ENCODE data around the gene PDE2A. TPM values are rescaled to one million over a fixed set of nuclear protein-coding genes. Genes with fewer than 3 reads are reported as not detected.

PDE2A gene
- total RNA-seq, 1 donor from 2014 or later: 4.0 TPM

DNA sequence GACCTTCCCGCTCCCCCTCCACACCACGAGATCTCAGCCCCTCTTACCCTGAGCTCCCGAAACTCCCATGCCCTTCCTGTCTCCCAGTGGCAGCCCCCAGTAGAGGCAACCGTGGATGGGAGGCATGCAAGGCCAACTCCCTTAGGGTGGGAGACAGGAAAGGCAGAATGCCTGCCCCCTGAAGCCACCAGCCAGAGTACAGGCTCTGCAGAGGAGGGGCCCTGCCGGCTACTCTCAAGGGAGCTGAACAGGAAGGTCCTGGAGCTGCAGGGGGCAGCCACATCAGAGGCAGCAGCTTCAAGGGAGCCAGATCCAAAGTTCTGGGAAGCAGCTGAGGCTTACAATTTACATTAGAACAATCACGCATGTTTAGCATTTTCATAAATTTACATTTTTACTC lies 38.3 kb downstream of the PDE2A start:
- TF ChIP-seq, protein P1, sequence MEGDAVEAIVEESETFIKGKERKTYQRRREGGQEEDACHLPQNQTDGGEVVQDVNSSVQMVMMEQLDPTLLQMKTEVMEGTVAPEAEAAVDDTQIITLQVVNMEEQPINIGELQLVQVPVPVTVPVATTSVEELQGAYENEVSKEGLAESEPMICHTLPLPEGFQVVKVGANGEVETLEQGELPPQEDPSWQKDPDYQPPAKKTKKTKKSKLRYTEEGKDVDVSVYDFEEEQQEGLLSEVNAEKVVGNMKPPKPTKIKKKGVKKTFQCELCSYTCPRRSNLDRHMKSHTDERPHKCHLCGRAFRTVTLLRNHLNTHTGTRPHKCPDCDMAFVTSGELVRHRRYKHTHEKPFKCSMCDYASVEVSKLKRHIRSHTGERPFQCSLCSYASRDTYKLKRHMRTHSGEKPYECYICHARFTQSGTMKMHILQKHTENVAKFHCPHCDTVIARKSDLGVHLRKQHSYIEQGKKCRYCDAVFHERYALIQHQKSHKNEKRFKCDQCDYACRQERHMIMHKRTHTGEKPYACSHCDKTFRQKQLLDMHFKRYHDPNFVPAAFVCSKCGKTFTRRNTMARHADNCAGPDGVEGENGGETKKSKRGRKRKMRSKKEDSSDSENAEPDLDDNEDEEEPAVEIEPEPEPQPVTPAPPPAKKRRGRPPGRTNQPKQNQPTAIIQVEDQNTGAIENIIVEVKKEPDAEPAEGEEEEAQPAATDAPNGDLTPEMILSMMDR (IDR thresholded peaks at IDR 0.05; ENCODE audit: unreplicated experiment): no peak
- no peaks in the 10 kb centered on the region for H3K36me3 Mint-ChIP-seq (ENCODE audit: insufficient read depth)
- no peak overlapping the region for H3K4me3 Mint-ChIP-seq (ENCODE audit: low read depth)
- peaks cover 41% of the 10 kb centered on the region for H3K27me3 Mint-ChIP-seq
- H3K27ac Mint-ChIP-seq: peak overlapping the region; percentile 9
- no peaks in the 10 kb centered on the region for H3K4me1 Mint-ChIP-seq (ENCODE audit: low read depth)
- no peaks in the 10 kb centered on the region for H3K9me3 Mint-ChIP-seq (ENCODE audit: low read depth)
- no peak for DNase-seq (ENCODE audit: low spot score, unreplicated experiment)

DNA sequence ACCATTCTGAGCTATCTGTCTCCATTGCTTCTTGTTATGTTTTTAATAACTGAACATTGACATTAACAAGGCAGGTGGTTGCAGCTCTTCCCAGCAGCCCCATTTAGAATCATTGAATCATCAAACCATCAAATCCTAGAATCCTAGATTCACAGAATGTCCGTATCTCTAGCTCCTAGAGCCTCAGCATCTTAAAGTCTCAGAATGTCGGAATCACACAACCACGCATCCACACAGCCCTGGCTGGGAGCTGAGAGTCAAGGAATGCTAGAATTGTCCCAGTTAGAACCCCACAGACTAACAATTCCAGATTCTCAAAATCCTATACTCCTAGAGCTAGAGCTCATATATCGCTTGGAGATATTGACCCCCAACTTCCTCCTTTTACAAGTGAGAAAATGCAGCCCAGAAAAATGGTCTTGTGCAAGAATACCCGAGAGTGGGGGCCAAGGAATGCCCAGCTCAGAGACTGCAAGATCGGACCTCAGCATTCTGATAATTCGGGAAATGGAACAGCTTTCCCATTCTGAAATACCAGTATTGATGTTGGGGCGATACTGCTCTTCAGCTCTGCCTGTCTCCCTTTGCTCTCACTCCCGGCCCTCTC lies 38.8 kb downstream of the PDE2A start:
- H3K27me3 Mint-ChIP-seq: peaks cover 44% of the 10 kb centered on the region

DNA sequence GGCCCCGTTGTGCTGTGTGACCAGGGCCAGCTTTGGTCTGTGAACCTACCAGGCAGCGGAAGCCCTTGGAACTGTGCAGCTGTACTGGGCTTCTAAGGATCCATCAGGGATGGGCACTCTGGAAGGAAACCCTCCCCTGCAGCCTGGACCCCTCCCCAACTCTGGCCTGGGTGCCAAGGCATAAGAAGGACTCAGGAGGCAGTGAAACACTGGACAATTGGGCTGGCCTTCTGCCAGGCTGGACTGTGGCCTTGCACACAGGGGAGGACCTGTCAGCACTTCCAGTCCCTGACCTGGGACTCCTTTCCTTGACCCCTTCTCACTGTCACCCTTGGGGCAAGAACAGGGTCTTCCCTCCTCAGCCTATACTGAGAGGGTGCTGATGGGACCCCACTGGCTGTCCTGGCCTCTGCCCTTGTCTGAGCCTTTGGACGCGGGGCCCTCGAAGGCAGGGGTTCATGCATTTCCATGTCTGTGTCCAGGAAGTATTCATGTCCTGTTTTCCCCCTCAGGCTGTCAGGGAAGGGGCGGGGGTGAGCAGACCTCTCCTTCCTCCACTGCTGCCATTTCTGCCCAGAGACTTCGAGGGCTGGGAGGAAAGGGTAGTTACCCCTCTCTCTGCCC lies 39.6 kb downstream of the PDE2A start:
- no peak overlapping the region for H3K27ac Mint-ChIP-seq
- H3K9me3 Mint-ChIP-seq (ENCODE audit: low read depth): no peaks in the 10 kb centered on the region
- no peaks in the 10 kb centered on the region for H3K36me3 Mint-ChIP-seq (ENCODE audit: insufficient read depth)
- no peak overlapping the region for H3K4me3 Mint-ChIP-seq (ENCODE audit: low read depth)
- TF ChIP-seq, protein P1 (IDR thresholded peaks at IDR 0.05; ENCODE audit: unreplicated experiment): no peak
- peaks cover 53% of the 10 kb centered on the region for H3K27me3 Mint-ChIP-seq
- no peak for DNase-seq (ENCODE audit: low spot score, unreplicated experiment)
- H3K4me1 Mint-ChIP-seq (ENCODE audit: low read depth): no peaks in the 10 kb centered on the region

More for the DNA sequence above, 38.8 kb downstream of the PDE2A start:
- Mint-ChIP-seq H3K4me3 (ENCODE audit: low read depth) (no peak overlapping the region), H3K9me3 (ENCODE audit: low read depth) (no peaks in the 10 kb centered on the region), H3K4me1 (ENCODE audit: low read depth) (no peaks in the 10 kb centered on the region), H3K27ac (peak overlapping the region; percentile 9), H3K36me3 (ENCODE audit: insufficient read depth) (no peaks in the 10 kb centered on the region)
- TF ChIP-seq, protein P1 (IDR thresholded peaks at IDR 0.05; ENCODE audit: unreplicated experiment): no peak
- DNase-seq (ENCODE audit: low spot score, unreplicated experiment): no peak

DNA sequence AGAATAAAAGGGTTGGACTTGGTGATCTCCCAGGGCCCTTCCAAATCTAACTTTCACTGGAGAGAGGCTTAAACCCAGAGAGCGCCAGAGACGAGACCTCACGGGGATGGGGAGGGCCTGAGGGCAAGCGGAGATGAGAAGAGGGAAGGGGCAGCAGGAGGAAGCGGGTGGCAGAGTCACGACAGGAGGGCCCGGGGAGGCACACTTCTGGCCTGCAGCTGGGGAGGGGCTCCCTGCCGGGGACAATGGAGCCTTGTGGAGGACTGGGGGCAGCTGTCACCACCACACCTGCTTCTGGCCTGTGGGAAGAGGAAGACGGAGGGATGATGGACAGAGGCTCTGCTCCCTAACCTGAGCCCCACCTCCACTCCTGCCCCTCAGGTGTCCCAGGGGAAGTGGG lies 40.2 kb downstream of the PDE2A start:
- H3K36me3 Mint-ChIP-seq (ENCODE audit: insufficient read depth): no peaks in the 10 kb centered on the region
- peaks cover 53% of the 10 kb centered on the region for H3K27me3 Mint-ChIP-seq
- H3K9me3 Mint-ChIP-seq (ENCODE audit: low read depth): no peaks in the 10 kb centered on the region
- H3K4me1 Mint-ChIP-seq (ENCODE audit: low read depth): no peaks in the 10 kb centered on the region
- no peak overlapping the region for H3K27ac Mint-ChIP-seq
- no peak for DNase-seq (ENCODE audit: low spot score, unreplicated experiment)
- no peak overlapping the region for H3K4me3 Mint-ChIP-seq (ENCODE audit: low read depth)
- TF ChIP-seq, protein P1 (IDR thresholded peaks at IDR 0.05; ENCODE audit: unreplicated experiment): no peak

DNA sequence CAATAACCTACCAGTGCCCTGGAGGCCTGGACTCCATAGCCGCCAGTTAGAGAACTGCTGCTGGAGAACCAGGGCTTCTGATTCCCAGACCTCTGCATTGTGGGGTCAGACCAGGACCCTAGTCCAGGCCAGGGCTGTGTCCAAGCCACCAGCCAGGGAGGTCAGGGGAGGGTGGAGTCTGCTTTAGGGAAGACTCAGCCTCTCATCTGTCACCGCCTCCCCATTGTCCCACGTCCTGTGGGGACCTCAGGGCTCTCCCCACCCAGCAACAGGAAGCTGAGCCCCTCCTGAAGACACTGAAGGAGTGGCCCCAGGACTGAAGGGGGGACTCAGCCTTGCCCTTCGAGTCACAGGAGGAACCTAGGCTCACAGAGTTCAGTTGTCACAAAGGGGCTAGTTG lies 41.2 kb downstream of the PDE2A start:
- Mint-ChIP-seq H3K27ac (no peak overlapping the region), H3K9me3 (ENCODE audit: low read depth) (no peaks in the 10 kb centered on the region), H3K27me3 (peaks cover 53% of the 10 kb centered on the region), H3K4me1 (ENCODE audit: low read depth) (no peaks in the 10 kb centered on the region), H3K4me3 (ENCODE audit: low read depth) (no peak overlapping the region), H3K36me3 (ENCODE audit: insufficient read depth) (no peaks in the 10 kb centered on the region)
- TF ChIP-seq, protein P1 (IDR thresholded peaks at IDR 0.05; ENCODE audit: unreplicated experiment): no peak
- DNase-seq (ENCODE audit: low spot score, unreplicated experiment): no peak

Data from progenitor cell of endocrine pancreas (in vitro differentiated cells).